Neutrophil (primary cell): Measurements from ENCODE around the gene EVA1A.

Source experiments
- H3K27ac ChIP-seq: fragments of 200-600 bp; sonication (generic); 2 replicates; pipeline ENCODE4 v1.5.1; 2016; ENCODE audit warnings: mild to moderate bottlenecking, moderate library complexity
- H3K27me3 ChIP-seq: fragments of 200-600 bp; sonication (generic); 2 replicates; pipeline ENCODE4 v1.6.0; 2016; ENCODE audit warnings: mild to moderate bottlenecking
- H3K36me3 ChIP-seq: fragments of 200-600 bp; sonication (generic); 2 replicates; pipeline ENCODE4 v1.5.1; 2017
- H3K4me1 ChIP-seq, 2 experiments: fragments of 200-600 bp in 1 of 2; sonication (generic) in 1 of 2; 1 replicate in 1 of 2; 2 replicates in 1 of 2; pipeline versions ENCODE4 v1.5.1 to v1.6.1; 2013 to 2016; ENCODE audit warnings: low read depth in 1 of 2, low read length in 1 of 2, mild to moderate bottlenecking in 1 of 2, moderate library complexity in 1 of 2; ENCODE audit not compliant: control insufficient read depth in 1 of 2, insufficient read depth in 1 of 2
- H3K4me3 ChIP-seq, 2 experiments: fragments of 200-600 bp in 1 of 2; sonication (generic) in 1 of 2; 1 replicate in 1 of 2; 2 replicates in 1 of 2; pipeline ENCODE4 v1.5.1; 2013 to 2016; ENCODE audit warnings: low read depth in 1 of 2, low read length in 1 of 2, mild to moderate bottlenecking in 1 of 2, moderate library complexity in 1 of 2
- H3K9me3 ChIP-seq: fragments of 200-600 bp; sonication (generic); 2 replicates; pipeline ENCODE4 v1.5.1; 2016
- TF ChIP-seq, protein P1 (sequence below): fragments of 200-600 bp; sonication (generic); IDR thresholded peaks from 2 replicates; pipeline ENCODE4 v1.5.1; 2016; ENCODE audit warnings: antibody characterized with exemption

Gene EVA1A

DNA sequence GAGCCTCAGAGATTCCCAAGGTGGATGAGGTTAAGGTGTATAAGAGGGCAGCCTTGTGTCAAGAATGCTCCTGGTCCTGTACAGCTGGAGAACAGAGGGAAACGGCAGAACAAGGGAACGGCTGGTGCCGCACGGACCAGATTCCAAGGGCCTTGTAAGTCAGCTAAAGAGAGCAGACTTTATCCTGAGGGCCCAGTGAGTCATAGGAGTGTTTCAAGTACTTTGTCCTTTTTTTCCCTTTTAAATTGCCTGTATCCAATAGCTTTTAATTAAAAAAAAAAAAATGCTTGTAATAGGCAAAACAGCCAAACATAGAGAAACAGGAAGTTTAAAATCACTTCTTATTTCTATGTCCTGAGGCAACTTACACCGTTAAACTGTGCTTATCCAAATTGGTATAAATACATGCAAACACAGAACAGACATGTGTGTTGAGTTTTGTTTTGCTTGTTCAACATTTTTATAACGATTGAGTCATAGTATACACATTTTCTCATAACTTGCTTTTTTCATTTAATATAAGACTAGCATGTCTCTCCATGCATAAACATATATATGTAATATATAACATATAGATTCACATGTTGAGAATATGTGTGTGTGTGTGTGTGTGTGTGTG is 42.1 kb upstream of the EVA1A start:
- TF ChIP-seq, protein P1, sequence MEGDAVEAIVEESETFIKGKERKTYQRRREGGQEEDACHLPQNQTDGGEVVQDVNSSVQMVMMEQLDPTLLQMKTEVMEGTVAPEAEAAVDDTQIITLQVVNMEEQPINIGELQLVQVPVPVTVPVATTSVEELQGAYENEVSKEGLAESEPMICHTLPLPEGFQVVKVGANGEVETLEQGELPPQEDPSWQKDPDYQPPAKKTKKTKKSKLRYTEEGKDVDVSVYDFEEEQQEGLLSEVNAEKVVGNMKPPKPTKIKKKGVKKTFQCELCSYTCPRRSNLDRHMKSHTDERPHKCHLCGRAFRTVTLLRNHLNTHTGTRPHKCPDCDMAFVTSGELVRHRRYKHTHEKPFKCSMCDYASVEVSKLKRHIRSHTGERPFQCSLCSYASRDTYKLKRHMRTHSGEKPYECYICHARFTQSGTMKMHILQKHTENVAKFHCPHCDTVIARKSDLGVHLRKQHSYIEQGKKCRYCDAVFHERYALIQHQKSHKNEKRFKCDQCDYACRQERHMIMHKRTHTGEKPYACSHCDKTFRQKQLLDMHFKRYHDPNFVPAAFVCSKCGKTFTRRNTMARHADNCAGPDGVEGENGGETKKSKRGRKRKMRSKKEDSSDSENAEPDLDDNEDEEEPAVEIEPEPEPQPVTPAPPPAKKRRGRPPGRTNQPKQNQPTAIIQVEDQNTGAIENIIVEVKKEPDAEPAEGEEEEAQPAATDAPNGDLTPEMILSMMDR: no peak
- Histone ChIP-seq H3K9me3 (no peaks in the 10 kb centered on the region), H3K27me3 (peaks cover 40% of the 10 kb centered on the region), H3K4me1 (no peaks in the 10 kb centered on the region), H3K27ac (no peak overlapping the region), H3K36me3 (no peaks in the 10 kb centered on the region), H3K4me3 (no peak overlapping the region)

DNA sequence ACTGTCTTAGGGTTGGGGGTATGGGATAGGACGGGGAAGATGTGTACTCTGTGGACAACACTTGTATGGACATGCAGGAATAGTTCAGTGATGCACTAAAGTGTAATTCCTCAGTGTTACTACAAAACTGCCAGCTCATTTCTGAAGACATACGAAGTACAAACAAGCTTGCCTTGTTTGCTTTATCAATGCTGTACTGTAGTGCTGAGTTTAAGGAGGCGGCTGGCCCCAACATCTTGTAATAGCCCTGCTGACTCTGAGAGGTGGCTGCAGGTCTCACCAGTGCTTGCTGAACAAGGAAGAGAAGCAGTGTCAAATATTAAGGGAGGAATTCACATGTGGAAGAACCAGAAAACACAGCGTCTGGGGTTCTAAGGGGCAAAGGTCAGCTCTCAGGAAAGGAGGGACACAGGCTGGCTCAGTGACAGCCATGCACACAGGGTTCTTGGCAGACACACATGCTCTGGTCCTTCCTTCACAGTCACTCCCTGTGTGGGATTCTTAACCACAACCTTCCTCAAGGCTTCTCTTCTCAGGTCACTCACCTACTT is 39.8 kb upstream of the EVA1A start:
- Histone ChIP-seq H3K36me3 (no peaks in the 10 kb centered on the region), H3K4me3 (no peak overlapping the region), H3K27me3 (peaks cover 17% of the 10 kb centered on the region), H3K4me1 (no peaks in the 10 kb centered on the region), H3K27ac (no peak overlapping the region), H3K9me3 (no peaks in the 10 kb centered on the region)
- TF ChIP-seq, protein P1: no peak

DNA sequence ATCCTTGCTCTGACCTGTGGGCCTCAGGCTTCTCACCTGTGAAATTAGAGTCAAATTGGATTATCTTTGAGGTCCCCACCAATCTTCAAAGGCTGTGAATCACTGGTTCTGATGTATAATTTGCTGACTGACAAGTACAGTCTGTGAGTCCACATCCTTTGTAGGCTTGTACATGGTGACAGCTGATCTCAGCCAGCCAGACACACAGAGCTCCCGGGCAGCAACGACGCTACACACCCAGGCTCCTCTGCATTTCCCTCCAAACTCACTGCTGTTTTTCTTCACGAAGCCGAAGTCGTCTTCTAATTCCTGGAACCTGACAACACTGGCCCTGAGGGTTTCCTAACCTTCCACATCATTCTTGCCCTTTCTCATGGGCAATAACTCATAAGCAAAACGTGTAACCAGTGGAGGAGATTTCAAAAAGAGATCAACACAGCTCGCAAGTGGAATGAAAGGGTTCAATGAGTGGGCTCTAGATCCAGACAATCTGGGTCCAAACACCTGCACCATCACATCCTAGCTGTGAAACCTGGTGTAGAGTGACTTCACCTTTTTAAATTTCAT is 37.9 kb upstream of the EVA1A start:
- H3K36me3 ChIP-seq: no peaks in the 10 kb centered on the region
- TF ChIP-seq, protein P1: no peak
- H3K4me3 ChIP-seq: no peak overlapping the region
- H3K27me3 ChIP-seq: peaks cover 3% of the 10 kb centered on the region
- no peak overlapping the region for H3K27ac ChIP-seq
- H3K9me3 ChIP-seq: no peaks in the 10 kb centered on the region
- no peaks in the 10 kb centered on the region for H3K4me1 ChIP-seq

DNA sequence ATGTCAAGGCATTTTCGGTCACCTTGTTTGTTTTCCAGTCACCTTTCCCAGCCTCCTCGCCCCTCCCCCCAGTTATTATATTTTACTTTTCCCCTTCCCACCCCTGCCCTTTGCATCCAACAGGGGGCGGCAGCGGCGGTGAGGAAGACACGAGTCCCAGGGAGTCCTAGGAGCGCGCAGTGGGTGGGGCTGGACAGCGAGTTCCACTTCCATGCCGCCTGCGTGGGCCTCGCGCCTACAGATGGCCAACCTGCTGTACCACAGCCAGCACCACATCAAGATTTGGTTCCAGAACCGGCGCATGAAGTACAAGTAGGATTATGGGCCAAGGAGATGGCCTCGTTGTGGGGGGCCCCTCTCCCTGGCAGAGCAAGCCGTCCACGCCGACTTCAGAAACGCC is 37.2 kb upstream of the EVA1A start:
- H3K4me1 ChIP-seq: no peaks in the 10 kb centered on the region

DNA sequence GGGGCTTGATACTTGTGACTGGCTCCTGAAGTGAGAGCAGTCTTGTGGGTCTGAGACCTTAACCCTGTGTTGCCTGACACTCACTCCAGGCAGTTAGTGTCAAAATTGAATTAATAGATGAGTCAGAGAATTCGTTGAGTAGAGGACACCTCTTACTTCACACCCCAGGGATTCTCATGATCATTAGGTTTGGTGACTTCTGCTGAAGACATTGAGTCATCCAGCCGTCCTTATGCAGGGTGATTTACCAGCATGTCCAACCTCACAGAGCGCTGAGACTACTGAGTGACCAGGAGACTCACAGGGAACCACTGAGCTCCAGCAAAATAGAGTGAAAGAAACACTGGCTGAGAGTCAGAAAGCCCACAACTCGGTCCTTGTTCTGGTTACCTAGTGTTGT is 36.0 kb upstream of the EVA1A start:
- Histone ChIP-seq H3K4me1 (no peaks in the 10 kb centered on the region), H3K36me3 (no peaks in the 10 kb centered on the region), H3K27ac (no peak overlapping the region), H3K9me3 (no peaks in the 10 kb centered on the region), H3K4me3 (no peak overlapping the region), H3K27me3 (no peaks in the 10 kb centered on the region)
- TF ChIP-seq, protein P1: no peak

More for the DNA sequence above, 37.2 kb upstream of the EVA1A start:
- TF ChIP-seq, protein P1: no peak
- Histone ChIP-seq H3K27me3 (peaks cover 3% of the 10 kb centered on the region), H3K4me3 (no peak overlapping the region), H3K9me3 (no peaks in the 10 kb centered on the region), H3K36me3 (no peaks in the 10 kb centered on the region), H3K27ac (no peak overlapping the region)
